Activated CD8-positive, alpha-beta T cell treated with anti-CD3 and anti-CD28 coated beads for 36 hours (primary cell): ENCODE measurements around the gene DPH7. TPM values are rescaled to one million over a fixed set of nuclear protein-coding genes. Genes with fewer than 3 reads are reported as not detected.
"Not testable (repeated sequence)": the region's sequence is repeated elsewhere in the genome, so short reads cannot be mapped to it uniquely, and the experiment has no call there.

ENCODE experiments used
- ATAC-seq: fragments of 200-7000 bp; cut with Tn5 transposase; one replicate; pipeline ENCODE4 v1.10.0; 2021; ENCODE audit warnings: mild to moderate bottlenecking, moderate library complexity
- CTCF ChIA-PET: fragments of 350-600 bp; sonication (Branson Sonifier 250); formaldehyde crosslinking; loops from one replicate; lab custom pipeline; 2021; ENCODE audit warnings: antibody characterized with exemption; lab: Charles Lee
- POLR2A ChIA-PET: fragments of 350-600 bp; sonication (Branson Sonifier 250); formaldehyde crosslinking; loops from one replicate; lab custom pipeline; 2021; ENCODE audit warnings: antibody characterized with exemption; lab: Charles Lee
- DNase-seq: peaks from one replicate; pipeline ENCODE4 v3.0.0-alpha.2; 2020
- H3K27ac Mint-ChIP-seq: one replicate; pipeline ENCODE4 v1.8.0; 2021; ENCODE audit warnings: mild to moderate bottlenecking, mixed read lengths
- H3K27me3 Mint-ChIP-seq: one replicate; pipeline ENCODE4 v1.8.0; 2021; ENCODE audit warnings: mixed read lengths
- H3K36me3 Mint-ChIP-seq: one replicate; pipeline ENCODE4 v1.8.0; 2021; ENCODE audit warnings: low read depth, mixed read lengths
- H3K4me1 Mint-ChIP-seq: one replicate; pipeline ENCODE4 v1.8.0; 2021; ENCODE audit warnings: low read depth, mixed read lengths
- H3K4me3 Mint-ChIP-seq: one replicate; pipeline ENCODE4 v1.8.0; 2021; ENCODE audit warnings: mild to moderate bottlenecking, moderate library complexity, mixed read lengths
- H3K9me3 Mint-ChIP-seq: one replicate; pipeline ENCODE4 v1.8.0; 2021; ENCODE audit warnings: mixed read lengths
- intact Hi-C: fragments of 100-400 bp; cut with micrococcal nuclease; formaldehyde crosslinking; loops from one replicate; pipeline ENCODE4 v1.10.0; 2022
- total RNA-seq, 2 experiments: library from RNA; stranded (reverse); gene quantifications; one replicate each; pipeline ENCODE4 v1.2.3, GENCODE V29; 2021
- TF ChIP-seq, protein P1 (sequence below): fragments of 200-600 bp; IDR thresholded peaks from one replicate; pipeline ENCODE4 v1.8.0; 2022; ENCODE audit warnings: antibody characterized with exemption, mild to moderate bottlenecking

Gene DPH7
- total RNA-seq, 2 experiments from 2014 or later: 33.7 to 35.0 TPM

DNA sequence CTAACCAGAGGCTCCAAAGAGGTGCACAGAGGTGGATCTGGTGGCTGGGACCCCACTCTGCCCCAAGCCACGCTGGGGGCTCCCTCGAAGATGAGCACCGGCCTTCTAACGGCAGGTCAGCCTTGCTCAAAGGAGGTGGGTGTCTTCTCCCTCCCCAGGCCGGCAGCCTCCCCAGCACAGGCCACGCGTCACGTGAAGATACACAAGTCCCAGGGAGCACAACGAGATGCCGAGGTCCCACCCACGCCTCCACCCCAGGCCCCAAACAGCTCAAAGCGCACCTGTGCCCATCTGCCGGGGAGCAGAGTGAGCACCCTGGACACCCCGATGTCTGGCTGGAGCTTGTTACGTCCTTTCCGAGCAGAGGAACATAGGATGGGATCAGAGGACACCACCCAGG lies 40.7 kb downstream of the DPH7 start:
- intact Hi-C loops: no loop called here
- Mint-ChIP-seq H3K36me3 (peaks cover 19% of the 10 kb centered on the region), H3K4me3 (no peak overlapping the region), H3K9me3 (peaks cover 11% of the 10 kb centered on the region), H3K4me1 (peaks cover 25% of the 10 kb centered on the region), H3K27ac (peak overlapping the region; percentile 91), H3K27me3 (no peaks in the 10 kb centered on the region)
- ATAC-seq (no peak), DNase-seq (no peak)
- TF ChIP-seq, protein P1, sequence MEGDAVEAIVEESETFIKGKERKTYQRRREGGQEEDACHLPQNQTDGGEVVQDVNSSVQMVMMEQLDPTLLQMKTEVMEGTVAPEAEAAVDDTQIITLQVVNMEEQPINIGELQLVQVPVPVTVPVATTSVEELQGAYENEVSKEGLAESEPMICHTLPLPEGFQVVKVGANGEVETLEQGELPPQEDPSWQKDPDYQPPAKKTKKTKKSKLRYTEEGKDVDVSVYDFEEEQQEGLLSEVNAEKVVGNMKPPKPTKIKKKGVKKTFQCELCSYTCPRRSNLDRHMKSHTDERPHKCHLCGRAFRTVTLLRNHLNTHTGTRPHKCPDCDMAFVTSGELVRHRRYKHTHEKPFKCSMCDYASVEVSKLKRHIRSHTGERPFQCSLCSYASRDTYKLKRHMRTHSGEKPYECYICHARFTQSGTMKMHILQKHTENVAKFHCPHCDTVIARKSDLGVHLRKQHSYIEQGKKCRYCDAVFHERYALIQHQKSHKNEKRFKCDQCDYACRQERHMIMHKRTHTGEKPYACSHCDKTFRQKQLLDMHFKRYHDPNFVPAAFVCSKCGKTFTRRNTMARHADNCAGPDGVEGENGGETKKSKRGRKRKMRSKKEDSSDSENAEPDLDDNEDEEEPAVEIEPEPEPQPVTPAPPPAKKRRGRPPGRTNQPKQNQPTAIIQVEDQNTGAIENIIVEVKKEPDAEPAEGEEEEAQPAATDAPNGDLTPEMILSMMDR: no peak
- CTCF ChIA-PET: interaction anchor here (0.9 to 1.7 kb wide), 4 partner anchors 12 to 41 kb away, joined by 3 to 4 read pairs (median 4); partner anchors contain the start of gene DPH7
- POLR2A ChIA-PET: interaction anchor here (1.2 kb wide), 1 partner anchor 32 kb away, joined by 3 read pairs; no protein-coding TSS in a partner anchor

- ATAC-seq (peak; percentile 38), DNase-seq (peak; percentile 66)
- CTCF ChIA-PET: interaction anchor here (0.7 to 1.8 kb wide), 3 partner anchors 9 to 42 kb away, joined by 4 read pairs; partner anchors contain the start of gene DPH7
- intact Hi-C loops, H3K27me3 Mint-ChIP-seq, H3K4me3 Mint-ChIP-seq: not testable (repeated sequence)
- peaks cover 25% of the 10 kb centered on the region for H3K4me1 Mint-ChIP-seq
- H3K36me3 Mint-ChIP-seq: peaks cover 19% of the 10 kb centered on the region
- POLR2A ChIA-PET: interaction anchor here (0.6 to 1.5 kb wide), 2 partner anchors 12 to 106 kb away, joined by 3 read pairs; no protein-coding TSS in a partner anchor
- peaks cover 11% of the 10 kb centered on the region for H3K9me3 Mint-ChIP-seq
- H3K27ac Mint-ChIP-seq: peak overlapping the region; percentile 91
These were observed 42.1 kb downstream of the DPH7 start for GRCh38 chr9:137536594-137537131.

- Mint-ChIP-seq H3K9me3 (peaks cover 11% of the 10 kb centered on the region), H3K4me3 (no peak overlapping the region), H3K27ac (peak overlapping the region; percentile 67), H3K4me1 (peaks cover 25% of the 10 kb centered on the region), H3K36me3 (peaks cover 19% of the 10 kb centered on the region), H3K27me3 (no peaks in the 10 kb centered on the region)
- DNase-seq (no peak), ATAC-seq (no peak)
- ChIA-PET CTCF (interaction anchor here (0.6 to 2.0 kb wide), 10 partner anchors 8 to 233 kb away, joined by 3 to 12 read pairs (median 4); partner anchors contain the start of genes EXD3, MRPL41, NOXA1 and NRARP), POLR2A (interaction anchor here (1.1 kb wide), 1 partner anchor 10 kb away, joined by 5 read pairs; no protein-coding TSS in a partner anchor)
- intact Hi-C loops: no loop called here
- TF ChIP-seq, protein P1: peak; percentile 28
These were observed 43.7 kb downstream of the DPH7 start for GRCh38 chr9:137535120-137535428.

DNA sequence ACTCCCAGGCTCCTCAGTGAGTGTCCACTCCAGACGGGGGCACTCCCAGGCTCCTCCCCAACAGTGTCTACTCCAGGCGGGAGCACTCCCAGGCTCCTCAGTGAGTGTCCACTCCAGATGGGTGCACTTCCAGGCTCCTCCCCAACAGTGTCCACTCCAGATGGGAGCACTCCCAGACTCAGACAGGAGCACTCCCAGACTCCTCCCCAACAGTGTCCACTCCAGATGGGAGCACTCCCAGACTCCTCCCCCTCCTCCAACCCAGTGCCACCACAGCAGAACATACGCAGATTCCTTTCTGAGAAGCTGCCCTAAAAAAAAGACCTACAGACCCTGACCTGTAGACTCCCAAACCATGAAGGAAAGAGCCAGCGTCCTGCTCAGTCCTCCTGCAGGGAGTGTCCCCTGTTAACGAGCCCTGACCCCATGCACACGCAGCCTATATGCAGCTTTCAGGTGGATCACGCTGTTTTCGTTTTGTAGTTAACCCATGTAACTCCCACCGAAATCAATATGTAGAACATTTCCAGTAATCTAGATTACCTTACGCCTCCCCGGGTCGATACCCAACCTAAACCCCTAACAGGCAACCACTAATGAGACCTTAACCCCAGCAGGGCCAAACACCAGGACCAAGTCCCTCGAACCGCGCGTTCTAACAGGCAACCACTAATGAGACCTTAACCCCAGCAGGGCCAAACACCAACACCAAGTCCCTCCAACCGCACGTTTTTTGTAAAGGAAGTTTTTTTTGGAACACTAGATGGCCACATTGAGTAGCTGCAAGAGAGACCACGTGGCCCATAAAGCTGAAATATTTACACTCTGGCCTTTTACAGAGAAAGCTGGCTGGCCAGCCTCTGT lies 44.2 kb downstream of the DPH7 start:
- Mint-ChIP-seq H3K4me3 (no peak overlapping the region), H3K27me3 (no peaks in the 10 kb centered on the region), H3K36me3 (peaks cover 19% of the 10 kb centered on the region), H3K27ac (peak overlapping the region; percentile 67), H3K9me3 (peaks cover 11% of the 10 kb centered on the region), H3K4me1 (peaks cover 25% of the 10 kb centered on the region)
- DNase-seq (peak; percentile 49), ATAC-seq (peak; percentile 74)
- ChIA-PET CTCF (interaction anchor here (0.6 to 2.0 kb wide), 10 partner anchors 9 to 232 kb away, joined by 3 to 12 read pairs (median 4); partner anchors contain the start of genes EXD3, MRPL41, NOXA1 and NRARP), POLR2A (interaction anchor here (1.1 kb wide), 1 partner anchor 10 kb away, joined by 5 read pairs; no protein-coding TSS in a partner anchor)
- intact Hi-C loops: no loop called here
- TF ChIP-seq, protein P1: peak; percentile 67

DNA sequence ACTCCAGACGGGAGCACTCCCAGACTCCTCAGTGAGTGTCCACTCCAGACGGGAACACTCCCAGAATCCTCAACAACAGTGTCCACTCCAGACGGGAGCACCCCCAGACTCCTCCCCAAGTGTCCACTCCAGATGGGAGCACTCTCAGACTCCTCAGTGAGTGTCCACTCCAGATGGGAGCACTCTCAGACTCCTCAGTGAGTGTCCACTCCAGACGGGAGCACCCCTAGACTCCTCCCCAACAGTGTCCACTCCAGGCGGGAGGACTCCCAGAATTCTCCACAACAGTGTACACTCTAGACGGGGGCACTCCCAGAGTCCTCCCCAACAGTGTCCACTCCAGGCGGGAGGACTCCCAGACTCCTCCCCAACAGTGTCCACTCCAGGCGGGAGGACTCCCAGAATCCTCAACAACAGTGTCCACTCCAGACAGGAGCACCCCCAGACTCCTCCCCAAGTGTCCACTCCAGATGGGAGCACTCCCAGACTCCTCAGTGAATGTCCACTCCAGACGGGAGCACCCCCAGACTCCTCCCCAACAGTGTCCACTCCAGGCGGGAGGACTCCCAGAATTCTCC lies 45.7 kb downstream of the DPH7 start:
- CTCF ChIA-PET, DNase-seq, POLR2A ChIA-PET, intact Hi-C loops, H3K4me3 Mint-ChIP-seq, ATAC-seq, H3K27me3 Mint-ChIP-seq, H3K27ac Mint-ChIP-seq: not testable (repeated sequence)
- Mint-ChIP-seq H3K9me3 (peaks cover 11% of the 10 kb centered on the region), H3K36me3 (peaks cover 19% of the 10 kb centered on the region), H3K4me1 (peaks cover 29% of the 10 kb centered on the region)
